Measurements from ENCODE around the gene QPRT. TPM values are rescaled to one million over a fixed set of nuclear protein-coding genes. Genes with fewer than 3 reads are reported as not detected.
"Not testable (repeated sequence)": the region's sequence is repeated elsewhere in the genome, so short reads cannot be mapped to it uniquely, and the experiment has no call there.

The QPRT gene
- polyA plus RNA-seq, 3 donors, result 2.1 to 4.7 (median 3.9) TPM

DNA sequence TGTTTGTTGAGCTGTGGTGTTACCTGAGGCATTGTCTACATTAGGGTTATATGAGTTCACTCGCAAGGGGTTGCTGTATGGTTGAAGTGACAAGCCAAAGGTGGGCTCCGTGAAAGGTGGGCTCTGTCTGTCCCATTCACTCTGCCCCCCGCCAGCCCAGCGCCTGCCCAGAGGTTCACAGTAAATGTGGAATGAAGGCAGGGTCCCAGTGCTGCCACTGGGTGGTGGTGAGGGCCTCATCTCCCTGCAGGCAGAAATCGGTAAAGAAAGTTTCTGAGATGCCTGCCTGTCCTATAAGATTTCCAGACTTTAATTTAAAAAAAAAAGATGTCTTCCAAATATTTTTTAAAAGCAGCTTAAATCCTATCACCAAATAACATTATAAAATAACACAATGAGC lies 42.6 kb upstream of the QPRT start:
- H3K27ac Mint-ChIP-seq; DNase-seq; H3K4me2 ChIP-seq (replicated peaks; ENCODE audit: extremely low read depth, low read length, poor library complexity, severe bottlenecking); H2AFZ ChIP-seq (ENCODE audit: insufficient read depth, low read depth, low read length, poor library complexity, severe bottlenecking); H4K20me1 ChIP-seq (ENCODE audit: insufficient read depth, low read length); H3K36me3 ChIP-seq (replicated peaks in 1 of 2; ENCODE audit: control insufficient read depth in 1 of 2, insufficient read depth in 2 of 2, low read length in 2 of 2); H3K4me1 Mint-ChIP-seq; H3K27me3 ChIP-seq (ENCODE audit: control insufficient read depth in 2 of 2, insufficient read depth in 2 of 2, low read length in 2 of 2); H3K4me1 ChIP-seq (ENCODE audit: control insufficient read depth in 1 of 2, insufficient read depth in 2 of 2, low read length in 2 of 2); intact Hi-C loops (cut with micrococcal nuclease); H3K27me3 Mint-ChIP-seq (ENCODE audit: low read depth in 3 of 3); H3K27ac ChIP-seq (ENCODE audit: low read depth in 1 of 2, low read length in 2 of 2); H3K4me3 ChIP-seq (replicated peaks in 1 of 3; ENCODE audit: low read depth in 2 of 3, low read length in 3 of 3); H3K9ac ChIP-seq (ENCODE audit: insufficient read depth, low read length, poor library complexity, severe bottlenecking); H3K4me3 Mint-ChIP-seq; H3K36me3 Mint-ChIP-seq; H3K9me3 Mint-ChIP-seq; H3K79me2 ChIP-seq (ENCODE audit: insufficient read depth, low read length); H3K9me3 ChIP-seq (replicated peaks in 1 of 2; ENCODE audit: control insufficient read depth in 1 of 2, insufficient read depth in 1 of 2, low read length in 2 of 2): not testable (repeated sequence)
- no CpG with 5 or more reads among the region's 5 CpGs for WGBS (ENCODE audit: insufficient coverage)

- H3K4me1 ChIP-seq (ENCODE audit: control insufficient read depth in 1 of 2, insufficient read depth in 2 of 2, low read length in 2 of 2); H3K27me3 ChIP-seq (ENCODE audit: control insufficient read depth in 2 of 2, insufficient read depth in 2 of 2, low read length in 2 of 2); H3K27me3 Mint-ChIP-seq (ENCODE audit: low read depth in 3 of 3); H3K27ac Mint-ChIP-seq; intact Hi-C loops (cut with micrococcal nuclease); DNase-seq; H3K79me2 ChIP-seq (ENCODE audit: insufficient read depth, low read length); H3K4me2 ChIP-seq (replicated peaks; ENCODE audit: extremely low read depth, low read length, poor library complexity, severe bottlenecking); H2AFZ ChIP-seq (ENCODE audit: insufficient read depth, low read depth, low read length, poor library complexity, severe bottlenecking); H3K9me3 Mint-ChIP-seq; H3K9me3 ChIP-seq (replicated peaks in 1 of 2; ENCODE audit: control insufficient read depth in 1 of 2, insufficient read depth in 1 of 2, low read length in 2 of 2); H3K27ac ChIP-seq (ENCODE audit: low read depth in 1 of 2, low read length in 2 of 2); H4K20me1 ChIP-seq (ENCODE audit: insufficient read depth, low read length); H3K36me3 Mint-ChIP-seq; H3K4me3 Mint-ChIP-seq; H3K9ac ChIP-seq (ENCODE audit: insufficient read depth, low read length, poor library complexity, severe bottlenecking); H3K36me3 ChIP-seq (replicated peaks in 1 of 2; ENCODE audit: control insufficient read depth in 1 of 2, insufficient read depth in 2 of 2, low read length in 2 of 2); H3K4me3 ChIP-seq (replicated peaks in 1 of 3; ENCODE audit: low read depth in 2 of 3, low read length in 3 of 3): not testable (repeated sequence)
- H3K4me1 Mint-ChIP-seq, result peaks cover 19% of the 10 kb centered on the region
- WGBS (ENCODE audit: insufficient coverage), result 100% methylated on average over 3 of the region's 8 CpGs
These were observed 40.2 kb upstream of the QPRT start for GRCh38 chr16:29638751-29639150.

DNA sequence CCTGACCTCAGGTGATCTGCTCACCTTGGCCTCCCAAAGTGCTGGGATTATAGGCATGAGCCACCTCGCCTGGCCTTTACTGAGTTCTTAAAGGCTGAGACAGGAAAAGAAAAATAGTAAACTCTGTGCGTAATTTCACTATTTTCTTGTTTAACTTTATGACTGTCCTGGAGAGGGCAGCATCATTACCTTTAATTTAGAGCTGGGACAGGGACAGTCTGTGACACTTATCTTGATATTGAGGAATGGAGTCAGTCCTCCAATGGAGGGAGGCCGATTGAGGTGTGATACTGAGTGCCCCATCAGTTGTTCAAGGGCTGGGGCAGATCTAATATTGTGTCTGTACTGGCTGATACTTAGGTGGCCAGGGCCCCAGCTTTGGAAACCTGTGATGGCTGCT lies 37.4 kb upstream of the QPRT start:
- intact Hi-C loops (cut with micrococcal nuclease), result loop anchor here in 1 of 2 donors (5.0 kb wide), 1 partner anchor 46 kb away; no protein-coding TSS in a partner anchor
- H3K4me3 Mint-ChIP-seq, result peak overlapping the region in 1 of 2 donors; percentile 41
- WGBS (ENCODE audit: insufficient coverage), result 23% methylated on average over 3 of the region's 3 CpGs

More for the DNA sequence above, 37.4 kb upstream of the QPRT start:
- H3K36me3 Mint-ChIP-seq, result no peaks in the 10 kb centered on the region
- peaks cover 0 to 2% (median 0%) of the 10 kb centered on the region in 3 donors for H3K27me3 Mint-ChIP-seq (ENCODE audit: low read depth in 3 of 3)
- peak; percentile 21 to 39 (median 38) for DNase-seq
- no peak overlapping the region for H3K9ac ChIP-seq (ENCODE audit: insufficient read depth, low read length, poor library complexity, severe bottlenecking)
- H3K27me3 ChIP-seq (ENCODE audit: control insufficient read depth in 2 of 2, insufficient read depth in 2 of 2, low read length in 2 of 2), result no peaks in the 10 kb centered on the region
- no peaks in the 10 kb centered on the region for H3K36me3 ChIP-seq (replicated peaks in 1 of 2; ENCODE audit: control insufficient read depth in 1 of 2, insufficient read depth in 2 of 2, low read length in 2 of 2)
- H4K20me1 ChIP-seq (ENCODE audit: insufficient read depth, low read length), result no peaks in the 10 kb centered on the region
- H3K79me2 ChIP-seq (ENCODE audit: insufficient read depth, low read length), result no peaks in the 10 kb centered on the region
- no peak overlapping the region for H3K4me2 ChIP-seq (replicated peaks; ENCODE audit: extremely low read depth, low read length, poor library complexity, severe bottlenecking)
- H3K4me3 ChIP-seq (replicated peaks in 1 of 3; ENCODE audit: low read depth in 2 of 3, low read length in 3 of 3), result no peak overlapping the region
- peak overlapping the region in 1 of 7 donors; percentile 48 for H3K27ac Mint-ChIP-seq
- TF ChIP-seq, protein P1, sequence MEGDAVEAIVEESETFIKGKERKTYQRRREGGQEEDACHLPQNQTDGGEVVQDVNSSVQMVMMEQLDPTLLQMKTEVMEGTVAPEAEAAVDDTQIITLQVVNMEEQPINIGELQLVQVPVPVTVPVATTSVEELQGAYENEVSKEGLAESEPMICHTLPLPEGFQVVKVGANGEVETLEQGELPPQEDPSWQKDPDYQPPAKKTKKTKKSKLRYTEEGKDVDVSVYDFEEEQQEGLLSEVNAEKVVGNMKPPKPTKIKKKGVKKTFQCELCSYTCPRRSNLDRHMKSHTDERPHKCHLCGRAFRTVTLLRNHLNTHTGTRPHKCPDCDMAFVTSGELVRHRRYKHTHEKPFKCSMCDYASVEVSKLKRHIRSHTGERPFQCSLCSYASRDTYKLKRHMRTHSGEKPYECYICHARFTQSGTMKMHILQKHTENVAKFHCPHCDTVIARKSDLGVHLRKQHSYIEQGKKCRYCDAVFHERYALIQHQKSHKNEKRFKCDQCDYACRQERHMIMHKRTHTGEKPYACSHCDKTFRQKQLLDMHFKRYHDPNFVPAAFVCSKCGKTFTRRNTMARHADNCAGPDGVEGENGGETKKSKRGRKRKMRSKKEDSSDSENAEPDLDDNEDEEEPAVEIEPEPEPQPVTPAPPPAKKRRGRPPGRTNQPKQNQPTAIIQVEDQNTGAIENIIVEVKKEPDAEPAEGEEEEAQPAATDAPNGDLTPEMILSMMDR (IDR thresholded peaks at IDR 0.05), result peak; percentile 42
- no peaks in the 10 kb centered on the region for H3K9me3 ChIP-seq (replicated peaks in 1 of 2; ENCODE audit: control insufficient read depth in 1 of 2, insufficient read depth in 1 of 2, low read length in 2 of 2)
- peaks cover 31 to 32% of the 10 kb centered on the region in 2 donors for H3K4me1 ChIP-seq (ENCODE audit: control insufficient read depth in 1 of 2, insufficient read depth in 2 of 2, low read length in 2 of 2)
- H2AFZ ChIP-seq (ENCODE audit: insufficient read depth, low read depth, low read length, poor library complexity, severe bottlenecking), result no peak overlapping the region
- no peak overlapping the region for H3K27ac ChIP-seq (ENCODE audit: low read depth in 1 of 2, low read length in 2 of 2)
- peaks cover 36% of the 10 kb centered on the region for H3K4me1 Mint-ChIP-seq
- H3K9me3 Mint-ChIP-seq, result peaks cover 0 to 2% (median 0%) of the 10 kb centered on the region in 7 donors

Measured in CD14-positive monocyte (primary cell).